Measurements from ENCODE around the gene SEL1L3. TPM values are rescaled to one million over a fixed set of nuclear protein-coding genes. Genes with fewer than 3 reads are reported as not detected.

Gene SEL1L3
- total and polyA plus RNA-seq, 12 donors: 1.4 to 9.8 (median 3.5) TPM

DNA sequence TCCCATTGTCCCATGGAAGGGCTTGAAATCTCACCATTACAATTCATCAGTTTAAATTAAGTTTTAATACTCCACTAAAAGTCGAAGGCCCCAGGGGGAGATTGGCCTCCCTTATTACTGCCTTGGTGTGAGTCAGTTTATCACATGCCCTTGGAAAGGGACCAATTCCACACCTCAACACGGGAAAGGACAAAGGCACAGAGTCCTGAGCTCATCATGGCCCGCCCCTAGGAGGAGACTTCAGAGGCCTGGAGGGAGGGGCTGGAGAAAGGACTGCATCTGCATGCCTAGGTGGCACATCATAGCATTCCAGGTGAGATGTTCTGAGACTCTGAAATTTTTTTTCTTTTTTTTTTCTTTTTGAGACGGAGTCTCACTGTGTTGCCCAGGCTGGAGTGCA, 2.8 kb upstream of the SEL1L3 start:
- H3K9me3 ChIP-seq: no peaks in the 10 kb centered on the region
- DNase-seq: no peak
- no peak for TF ChIP-seq CTCF (IDR thresholded peaks at IDR 0.05)
- intact Hi-C loops (cut with DNase I): no loop called here
- no peak overlapping the region for H3K27ac ChIP-seq
- peak in 1 of 8 donors; percentile 41 for ATAC-seq
- no peaks in the 10 kb centered on the region for H3K36me3 ChIP-seq
- peaks cover 0 to 32% (median 21%) of the 10 kb centered on the region in 9 donors for H3K4me1 ChIP-seq
- H3K4me3 ChIP-seq: no peak overlapping the region
- 72 to 74% methylated on average over 4 of the region's 4 CpGs for WGBS, 2 donors
- H3K27me3 ChIP-seq: no peaks in the 10 kb centered on the region

DNA sequence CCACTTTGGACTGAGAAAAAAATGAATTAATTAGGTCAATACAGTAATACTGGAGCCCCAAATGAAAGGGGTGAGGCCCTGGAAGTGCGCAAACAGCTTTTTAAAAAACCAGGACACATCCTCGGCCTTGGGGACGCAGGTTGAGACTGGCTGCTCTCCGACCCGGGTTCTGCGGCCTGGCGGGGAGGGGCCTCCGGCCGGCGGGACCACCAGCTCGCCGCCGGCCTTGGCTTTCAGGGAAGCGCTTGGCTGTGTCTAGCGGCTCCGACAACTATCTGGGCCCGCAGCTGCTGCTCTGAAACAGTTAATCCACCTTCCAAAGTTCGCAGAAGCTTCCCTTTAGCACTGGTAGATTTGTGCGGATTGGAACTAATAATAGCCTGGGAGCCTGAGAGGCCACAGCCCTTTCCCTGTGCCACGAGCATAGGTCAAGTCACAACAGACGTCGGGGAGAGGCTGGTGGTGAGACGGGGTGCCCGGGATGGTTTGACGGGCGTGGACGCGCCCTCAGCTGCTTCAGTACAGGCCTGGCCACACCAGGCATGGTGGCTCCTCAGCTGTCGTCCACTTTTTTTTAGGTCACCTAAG, 1.1 kb upstream of the SEL1L3 start:
- intact Hi-C loops (cut with DNase I): loop anchor here in 5 of 10 donors (2.0 to 5.0 kb wide), 3 partner anchors 48 to 53 kb away; partner anchors contain the start of gene SMIM20 (in 3 of the 5)
- ATAC-seq (peak in 1 of 8 donors; percentile 14), DNase-seq (no peak)
- no peak for TF ChIP-seq CTCF (IDR thresholded peaks at IDR 0.05)
- peaks cover 0 to 46% (median 38%) of the 10 kb centered on the region in 9 donors for H3K4me1 ChIP-seq
- H3K27ac ChIP-seq: no peak overlapping the region
- H3K4me3 ChIP-seq: peak overlapping the region in 2 of 10 donors; percentile 84 to 96
- no peaks in the 10 kb centered on the region for H3K27me3 ChIP-seq
- no peaks in the 10 kb centered on the region for H3K9me3 ChIP-seq
- 66 to 73% methylated on average over 29 of the region's 29 CpGs for WGBS, 2 donors
- H3K36me3 ChIP-seq: no peaks in the 10 kb centered on the region

GRCh38 chr4:25863347-25863784, 578 bp upstream of the SEL1L3 start:
- no peaks in the 10 kb centered on the region for H3K27me3 ChIP-seq
- H3K9me3 ChIP-seq: no peaks in the 10 kb centered on the region
- intact Hi-C loops (cut with DNase I): loop anchor here in 5 of 10 donors (2.0 to 5.0 kb wide), 3 partner anchors 49 to 54 kb away; partner anchors contain the start of gene SMIM20 (in 3 of the 5)
- peak in 5 of 9 donors; percentile 9 to 38 (median 22) for TF ChIP-seq CTCF (IDR thresholded peaks at IDR 0.05)
- peaks cover 0 to 45% (median 39%) of the 10 kb centered on the region in 9 donors for H3K4me1 ChIP-seq
- H3K4me3 ChIP-seq: peak overlapping the region in 9 of 10 donors; percentile 42 to 96 (median 80)
- ATAC-seq (no peak), DNase-seq (peak in 1 of 2 donors; percentile 19)
- 22 to 41% methylated on average over 26 of the region's 26 CpGs for WGBS, 2 donors
- H3K36me3 ChIP-seq: no peaks in the 10 kb centered on the region
- peak overlapping the region in 2 of 10 donors; percentile 43 to 50 for H3K27ac ChIP-seq

DNA sequence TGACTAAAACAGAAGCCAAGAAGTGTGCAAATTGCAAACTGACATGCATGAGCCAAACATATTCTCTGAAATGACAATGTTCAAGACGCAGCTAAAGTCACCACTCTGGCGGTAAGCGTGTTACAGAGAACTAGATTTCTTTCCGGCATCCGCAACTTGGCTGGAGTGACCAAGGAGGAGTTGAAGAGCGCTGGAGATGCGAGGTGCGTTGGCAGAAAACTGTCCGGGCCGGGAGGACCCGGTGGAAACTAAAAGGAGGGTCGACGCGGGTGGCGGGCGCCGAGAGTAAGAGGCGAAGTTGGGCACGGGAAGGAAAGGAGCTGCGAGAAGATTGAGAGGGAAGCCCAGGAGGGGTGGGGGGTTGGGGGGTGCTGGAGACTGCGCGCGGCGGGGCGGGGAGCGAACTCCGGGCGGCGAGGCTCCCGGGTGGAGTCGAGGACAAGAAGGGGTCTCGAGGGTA, 807 bp downstream of the SEL1L3 start:
- Histone ChIP-seq H3K4me1 (peaks cover 0 to 49% (median 34%) of the 10 kb centered on the region in 9 donors), H3K27ac (peak overlapping the region in 9 of 10 donors; percentile 33 to 90 (median 71)), H3K9me3 (no peaks in the 10 kb centered on the region), H3K4me3 (peak overlapping the region; percentile 30 to 96 (median 79)), H3K27me3 (no peaks in the 10 kb centered on the region), H3K36me3 (no peaks in the 10 kb centered on the region)
- ATAC-seq (peak in 5 of 8 donors; percentile 9 to 45 (median 32)), DNase-seq (peak; percentile 20 to 21)
- no peak for TF ChIP-seq CTCF (IDR thresholded peaks at IDR 0.05)
- WGBS, 2 donors: 1% methylated on average over 31 to 32 of the region's 32 CpGs
- intact Hi-C loops (cut with DNase I): loop anchor here in 5 of 10 donors (2.0 to 5.0 kb wide), 3 partner anchors 50 to 55 kb away; partner anchors contain the start of gene SMIM20 (in 3 of the 5)
